GM23338 (cell line): ENCODE results near the gene RPS21. TPM values are rescaled to one million over a fixed set of nuclear protein-coding genes. Genes with fewer than 3 reads are reported as not detected.

Source experiments
- ATAC-seq: fragments of 200-7000 bp; cut with Tn5 transposase; 3 replicates; pipeline ENCODE4 v1.9.1; 2020
- DNase-seq: peaks from one replicate; pipeline ENCODE4 v3.0.0-alpha.2; 2015; ENCODE audit warnings: low spot score
- H2AFZ ChIP-seq: fragments of 200-600 bp; sonication (generic); 2 replicates; pipeline ENCODE4 v1.8.0; 2016; ENCODE audit warnings: antibody characterized with exemption, mild to moderate bottlenecking, moderate library complexity
- H3F3A ChIP-seq: fragments of 200-600 bp; sonication (generic); replicated peaks from 2 replicates; pipeline ENCODE4 v1.8.0; 2017; ENCODE audit warnings: antibody characterized with exemption, mixed run types, low read depth
- H3K27ac ChIP-seq: fragments of 200-600 bp; sonication (generic); 2 replicates; pipeline ENCODE4 v1.6.1; 2016; ENCODE audit warnings: low read depth
- H3K27me3 ChIP-seq: fragments of 200-600 bp; sonication (generic); 2 replicates; pipeline ENCODE4 v1.8.0; 2016; ENCODE audit warnings: mild to moderate bottlenecking, mixed run types, moderate library complexity; ENCODE audit not compliant: insufficient read depth
- H3K36me3 ChIP-seq: fragments of 200-600 bp; sonication (generic); 2 replicates; pipeline ENCODE4 v1.8.0; 2016; ENCODE audit warnings: mild to moderate bottlenecking; ENCODE audit not compliant: insufficient read depth
- H3K4me1 ChIP-seq: fragments of 200-600 bp; sonication (generic); 2 replicates; pipeline ENCODE4 v1.8.0; 2016; ENCODE audit warnings: mild to moderate bottlenecking, moderate library complexity; ENCODE audit not compliant: insufficient read depth
- H3K4me2 ChIP-seq: fragments of 200-600 bp; sonication (generic); 2 replicates; pipeline ENCODE4 v1.7.1; 2017; ENCODE audit warnings: mixed run types
- H3K4me3 ChIP-seq: fragments of 200-600 bp; sonication (generic); 2 replicates; pipeline ENCODE4 v1.6.1; 2016; ENCODE audit warnings: mixed run types
- H3K79me2 ChIP-seq: fragments of 200-600 bp; sonication (generic); replicated peaks from 2 replicates; pipeline ENCODE4 v1.8.0; 2017; ENCODE audit warnings: mild to moderate bottlenecking; ENCODE audit not compliant: insufficient read depth
- H3K9me2 ChIP-seq: fragments of 200-600 bp; sonication (generic); 2 replicates; pipeline ENCODE4 v1.8.0; 2017; ENCODE audit not compliant: insufficient read depth
- H4K20me1 ChIP-seq: fragments of 200-600 bp; sonication (generic); replicated peaks from 2 replicates; pipeline ENCODE4 v1.8.0; 2017; ENCODE audit warnings: mild to moderate bottlenecking; ENCODE audit not compliant: insufficient read depth
- H3K27ac Mint-ChIP-seq: 2 replicates; pipeline ENCODE4 v1.8.0; 2020; ENCODE audit warnings: inconsistent platforms, mild to moderate bottlenecking, moderate library complexity, mixed read lengths
- H3K27me3 Mint-ChIP-seq: 3 replicates; pipeline ENCODE4 v1.8.0; 2022; ENCODE audit warnings: low read depth, mild to moderate bottlenecking, moderate library complexity, mixed read lengths, inconsistent platforms; ENCODE audit not compliant: insufficient read depth, poor library complexity
- H3K36me3 Mint-ChIP-seq: 3 replicates; pipeline ENCODE4 v1.8.0; 2021; ENCODE audit warnings: low read depth, mild to moderate bottlenecking, inconsistent platforms, moderate library complexity, mixed read lengths
- H3K4me1 Mint-ChIP-seq: 3 replicates; pipeline ENCODE4 v1.8.0; 2020; ENCODE audit warnings: mild to moderate bottlenecking, inconsistent platforms, mixed read lengths
- H3K4me3 Mint-ChIP-seq: 3 replicates; pipeline ENCODE4 v1.8.0; 2021; ENCODE audit warnings: moderate library complexity, mild to moderate bottlenecking, inconsistent platforms, mixed read lengths
- H3K9me3 Mint-ChIP-seq: 3 replicates; pipeline ENCODE4 v1.8.0; 2020; ENCODE audit warnings: moderate library complexity, mild to moderate bottlenecking, inconsistent platforms, mixed read lengths
- CREB1 ChIP-seq: fragments of 250-450 bp; sonication (Bioruptor Pico); IDR thresholded peaks from 2 replicates; pipeline ENCODE4 v1.5.0; 2020; ENCODE audit warnings: low read depth, mild to moderate bottlenecking, moderate library complexity
- EZH2 ChIP-seq: fragments of 200-600 bp; sonication (generic); IDR thresholded peaks from one replicate; pipeline ENCODE4 v1.8.0; 2017; ENCODE audit warnings: antibody characterized with exemption, mild to moderate bottlenecking, low read depth; ENCODE audit not compliant: unreplicated experiment
- EZH2phosphoT487 ChIP-seq: fragments of 200-600 bp; sonication (generic); IDR thresholded peaks from one replicate; pipeline ENCODE4 v1.8.1; 2018; ENCODE audit warnings: antibody characterized with exemption; ENCODE audit not compliant: unreplicated experiment
- JUNB ChIP-seq: IDR thresholded peaks from one replicate; pipeline ENCODE4 v1.6.1; 2016; ENCODE audit warnings: antibody characterized with exemption; ENCODE audit not compliant: unreplicated experiment
- NANOG ChIP-seq: IDR thresholded peaks from 2 replicates; pipeline ENCODE4 v1.6.1; 2016; ENCODE audit warnings: antibody characterized with exemption, borderline replicate concordance
- POLR2AphosphoS5 ChIP-seq: IDR thresholded peaks from 2 replicates; pipeline ENCODE4 v1.6.1; 2016; ENCODE audit warnings: antibody characterized with exemption, low read depth
- STAT1 ChIP-seq: IDR thresholded peaks from one replicate; pipeline ENCODE4 v1.6.1; 2016; ENCODE audit warnings: antibody characterized with exemption; ENCODE audit not compliant: unreplicated experiment
- ZNF114 ChIP-seq: fragments of 250-450 bp; sonication (Bioruptor Pico); IDR thresholded peaks from 2 replicates; pipeline ENCODE4 v1.5.0; 2020; ENCODE audit warnings: mild to moderate bottlenecking, moderate library complexity
- ZNF331 ChIP-seq: fragments of 250-450 bp; sonication (Bioruptor Pico); IDR thresholded peaks from 2 replicates; pipeline ENCODE4 v1.5.0; 2020; ENCODE audit warnings: low read depth, mild to moderate bottlenecking, moderate library complexity
- polyA plus RNA-seq: library from polyadenylated mRNA; unstranded; fragments of >200 nt; fragmentation: Nextera tagmentation; extraction: Ambion mirVana; gene quantifications from 2 replicates; pipeline ENCODE4 v1.2.1, GENCODE V29; 2016
- total RNA-seq: library from RNA; depleted of rRNA; stranded (reverse); fragments of >200 nt; shearing (Covaris generic); gene quantifications from 2 replicates; pipeline ENCODE4 v1.2.3, GENCODE V29; 2014
- TF ChIP-seq, protein P1 (sequence below), 2 experiments: fragments of 200-600 bp in 1 of 2; sonication (generic) in 1 of 2; conservative IDR thresholded peaks; 2 replicates each; pipeline versions ENCODE4 v1.5.1 to v1.6.1; 2016 to 2017; ENCODE audit warnings: antibody characterized with exemption in 2 of 2, low read depth in 2 of 2, mild to moderate bottlenecking in 2 of 2, moderate library complexity in 1 of 2
- TF ChIP-seq, protein P2 (sequence below): IDR thresholded peaks from 2 replicates; pipeline ENCODE4 v1.6.1; 2016; ENCODE audit warnings: antibody characterized with exemption

RPS21 gene
- total and polyA plus RNA-seq, 2 experiments from 2014 or later: 759 to 2,298 TPM

DNA sequence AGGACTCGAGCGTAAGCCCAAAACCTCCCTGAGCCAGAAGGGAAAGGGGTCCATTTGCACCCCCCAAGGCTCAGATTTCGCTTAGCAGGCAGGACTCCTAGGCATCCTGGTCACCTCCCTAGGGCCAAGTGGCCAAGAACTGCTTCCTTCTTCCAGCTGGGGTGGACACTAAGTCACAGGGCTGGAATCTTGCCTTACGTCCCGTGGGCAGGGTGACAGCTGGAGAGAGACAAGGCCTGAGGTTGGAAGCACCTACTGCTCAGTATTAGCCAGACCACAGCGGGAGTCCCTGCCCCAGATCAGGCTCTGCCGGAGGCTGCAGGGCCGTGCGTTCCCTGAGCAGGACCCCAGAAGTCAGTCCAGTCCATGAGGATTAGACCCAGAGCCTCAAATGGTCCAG is 39.5 kb upstream of the RPS21 start:
- Histone ChIP-seq H3K4me1 (no peaks in the 10 kb centered on the region), H4K20me1 (no peaks in the 10 kb centered on the region; the same call in 1 of the 2 replicates), H3K27ac (no peak overlapping the region), H3K79me2 (peaks cover 5% of the 10 kb centered on the region; the same call in 1 of the 2 replicates), H3K9me2 (no peaks in the 10 kb centered on the region), H2AFZ (no peak overlapping the region), H3K36me3 (peaks cover 31% of the 10 kb centered on the region), H3F3A (peaks cover 30% of the 10 kb centered on the region), H3K27me3 (no peaks in the 10 kb centered on the region), H3K4me3 (no peak overlapping the region), H3K4me2 (no peak overlapping the region)
- peaks cover 15% of the 10 kb centered on the region for H3K27me3 Mint-ChIP-seq
- peaks cover 24% of the 10 kb centered on the region for H3K9me3 Mint-ChIP-seq
- no peak overlapping the region for H3K4me3 Mint-ChIP-seq
- H3K27ac Mint-ChIP-seq: no peak overlapping the region
- DNase-seq (no peak), ATAC-seq (no peak)
- peaks cover 76% of the 10 kb centered on the region for H3K36me3 Mint-ChIP-seq
- peaks cover 5% of the 10 kb centered on the region; the same call in 2 of the 3 replicates for H3K4me1 Mint-ChIP-seq
- TF ChIP-seq CREB1 (CRISPR knock-in tag) (no peak), STAT1 (no peak), JUNB (no peak), ZNF331 (CRISPR knock-in tag) (no peak), EZH2phosphoT487 (no peak), POLR2AphosphoS5 (no peak), EZH2 (no peak)
- TF ChIP-seq, protein P1, sequence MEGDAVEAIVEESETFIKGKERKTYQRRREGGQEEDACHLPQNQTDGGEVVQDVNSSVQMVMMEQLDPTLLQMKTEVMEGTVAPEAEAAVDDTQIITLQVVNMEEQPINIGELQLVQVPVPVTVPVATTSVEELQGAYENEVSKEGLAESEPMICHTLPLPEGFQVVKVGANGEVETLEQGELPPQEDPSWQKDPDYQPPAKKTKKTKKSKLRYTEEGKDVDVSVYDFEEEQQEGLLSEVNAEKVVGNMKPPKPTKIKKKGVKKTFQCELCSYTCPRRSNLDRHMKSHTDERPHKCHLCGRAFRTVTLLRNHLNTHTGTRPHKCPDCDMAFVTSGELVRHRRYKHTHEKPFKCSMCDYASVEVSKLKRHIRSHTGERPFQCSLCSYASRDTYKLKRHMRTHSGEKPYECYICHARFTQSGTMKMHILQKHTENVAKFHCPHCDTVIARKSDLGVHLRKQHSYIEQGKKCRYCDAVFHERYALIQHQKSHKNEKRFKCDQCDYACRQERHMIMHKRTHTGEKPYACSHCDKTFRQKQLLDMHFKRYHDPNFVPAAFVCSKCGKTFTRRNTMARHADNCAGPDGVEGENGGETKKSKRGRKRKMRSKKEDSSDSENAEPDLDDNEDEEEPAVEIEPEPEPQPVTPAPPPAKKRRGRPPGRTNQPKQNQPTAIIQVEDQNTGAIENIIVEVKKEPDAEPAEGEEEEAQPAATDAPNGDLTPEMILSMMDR (conservative IDR thresholded peaks at IDR 0.05; ENCODE audit: low read depth in 2 of 2): no peak

GRCh38 chr20:62348604-62349003 is 38.3 kb upstream of the RPS21 start:
- no peak overlapping the region for H3K4me2 ChIP-seq
- no peaks in the 10 kb centered on the region for H3K27me3 ChIP-seq
- no peak for TF ChIP-seq ZNF331 (CRISPR knock-in tag)
- TF ChIP-seq EZH2: no peak
- TF ChIP-seq JUNB: no peak
- TF ChIP-seq STAT1: no peak
- no peak for TF ChIP-seq ZNF114 (CRISPR knock-in tag)
- no peak for TF ChIP-seq NANOG
- TF ChIP-seq, protein P2, sequence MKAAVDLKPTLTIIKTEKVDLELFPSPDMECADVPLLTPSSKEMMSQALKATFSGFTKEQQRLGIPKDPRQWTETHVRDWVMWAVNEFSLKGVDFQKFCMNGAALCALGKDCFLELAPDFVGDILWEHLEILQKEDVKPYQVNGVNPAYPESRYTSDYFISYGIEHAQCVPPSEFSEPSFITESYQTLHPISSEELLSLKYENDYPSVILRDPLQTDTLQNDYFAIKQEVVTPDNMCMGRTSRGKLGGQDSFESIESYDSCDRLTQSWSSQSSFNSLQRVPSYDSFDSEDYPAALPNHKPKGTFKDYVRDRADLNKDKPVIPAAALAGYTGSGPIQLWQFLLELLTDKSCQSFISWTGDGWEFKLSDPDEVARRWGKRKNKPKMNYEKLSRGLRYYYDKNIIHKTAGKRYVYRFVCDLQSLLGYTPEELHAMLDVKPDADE: no peak
- TF ChIP-seq POLR2AphosphoS5: no peak
- TF ChIP-seq, protein P1 (conservative IDR thresholded peaks at IDR 0.05; ENCODE audit: low read depth in 2 of 2): no peak
- H3K36me3 Mint-ChIP-seq: peaks cover 67% of the 10 kb centered on the region
- H3K36me3 ChIP-seq: peaks cover 22% of the 10 kb centered on the region
- H3K27ac Mint-ChIP-seq: no peak overlapping the region
- H3K27me3 Mint-ChIP-seq: peaks cover 15% of the 10 kb centered on the region
- DNase-seq (no peak), ATAC-seq (no peak)
- peaks cover 5% of the 10 kb centered on the region; the same call in 1 of the 2 replicates for H3K79me2 ChIP-seq
- no peak overlapping the region for H3K27ac ChIP-seq
- H3K4me3 ChIP-seq: no peak overlapping the region
- peaks cover 24% of the 10 kb centered on the region for H3F3A ChIP-seq
- H3K9me2 ChIP-seq: no peaks in the 10 kb centered on the region
- no peak overlapping the region for H3K4me3 Mint-ChIP-seq
- no peaks in the 10 kb centered on the region; the same call in 1 of the 2 replicates for H4K20me1 ChIP-seq
- peaks cover 5% of the 10 kb centered on the region; the same call in 2 of the 3 replicates for H3K4me1 Mint-ChIP-seq
- H3K9me3 Mint-ChIP-seq: peaks cover 24% of the 10 kb centered on the region
- H3K4me1 ChIP-seq: no peaks in the 10 kb centered on the region
- H2AFZ ChIP-seq: no peak overlapping the region
